Hepatocyte (in vitro differentiated cells): Measurements from ENCODE around the gene SGCG. TPM values are rescaled to one million over a fixed set of nuclear protein-coding genes. Genes with fewer than 3 reads are reported as not detected.
A peak's percentile ranks its signal among the peaks of the same experiment; 100 is the strongest.

Experiments used
- DNase-seq: peaks from one replicate; pipeline ENCODE4 v3.0.0-alpha.2; 2016; ENCODE audit warnings: low spot score
- H2AFZ ChIP-seq: fragments of 200-600 bp; sonication (generic); 2 replicates; pipeline ENCODE4 v1.6.0; 2016; ENCODE audit warnings: antibody characterized with exemption, mild to moderate bottlenecking
- H3K27ac ChIP-seq: fragments of 200-600 bp; sonication (generic); 2 replicates; pipeline ENCODE4 v1.5.1; 2016; ENCODE audit warnings: mild to moderate bottlenecking
- H3K27me3 ChIP-seq: fragments of 200-600 bp; sonication (generic); 2 replicates; pipeline ENCODE4 v1.6.1; 2016
- H3K36me3 ChIP-seq: fragments of 200-600 bp; sonication (generic); replicated peaks from 2 replicates; pipeline ENCODE4 v1.5.1; 2016; ENCODE audit warnings: low read depth; ENCODE audit not compliant: insufficient read depth
- H3K4me1 ChIP-seq: fragments of 200-600 bp; sonication (generic); 2 replicates; pipeline ENCODE4 v1.5.1; 2016; ENCODE audit warnings: mild to moderate bottlenecking, moderate library complexity; ENCODE audit not compliant: insufficient read depth
- H3K4me2 ChIP-seq: fragments of 200-600 bp; sonication (generic); 2 replicates; pipeline ENCODE4 v1.6.0; 2016
- H3K4me3 ChIP-seq: fragments of 200-600 bp; sonication (generic); 2 replicates; pipeline ENCODE4 v1.5.1; 2016; ENCODE audit warnings: mild to moderate bottlenecking
- H3K79me2 ChIP-seq: fragments of 200-600 bp; sonication (generic); 2 replicates; pipeline ENCODE4 v1.6.0; 2017; ENCODE audit warnings: mild to moderate bottlenecking
- H3K9me2 ChIP-seq: fragments of 200-600 bp; sonication (generic); replicated peaks from 2 replicates; pipeline ENCODE4 v1.6.0; 2017; ENCODE audit warnings: mild to moderate bottlenecking; ENCODE audit not compliant: insufficient read depth
- H3K9me3 ChIP-seq: fragments of 200-600 bp; sonication (generic); 2 replicates; pipeline ENCODE4 v1.5.1; 2016; ENCODE audit warnings: low read depth, mild to moderate bottlenecking
- H4K20me1 ChIP-seq: fragments of 200-600 bp; sonication (generic); 2 replicates; pipeline ENCODE4 v1.6.0; 2016; ENCODE audit warnings: mild to moderate bottlenecking; ENCODE audit not compliant: insufficient read depth, poor library complexity, severe bottlenecking
- EZH2 ChIP-seq: fragments of 200-600 bp; sonication (generic); IDR thresholded peaks from 2 replicates; pipeline ENCODE4 v1.6.1; 2016; ENCODE audit warnings: antibody characterized with exemption, mild to moderate bottlenecking, borderline replicate concordance
- EZH2phosphoT487 ChIP-seq: fragments of 200-600 bp; sonication (generic); IDR thresholded peaks from one replicate; pipeline ENCODE4 v1.6.1; 2018; ENCODE audit warnings: antibody characterized with exemption, mild to moderate bottlenecking, low read depth, moderate library complexity; ENCODE audit not compliant: unreplicated experiment, severe bottlenecking
- WGBS: methylation state at CpG from one replicate; pipeline ENCODE4 v1.1.6; 2016; ENCODE audit warnings: low lambda C conversion rate; ENCODE audit errors: missing lambda C conversion rate; 5-methylcytosine and 5-hydroxymethylcytosine counted together
- polyA plus RNA-seq: library from polyadenylated mRNA; unstranded; fragments of >200 nt; fragmentation: Nextera tagmentation; extraction: Ambion mirVana; gene quantifications from 2 replicates; pipeline ENCODE4 v1.2.1, GENCODE V29; 2016
- total RNA-seq: library from RNA; depleted of rRNA; stranded (reverse); fragments of >200 nt; gene quantifications from 2 replicates; pipeline ENCODE4 v1.2.3, GENCODE V29; 2014
- TF ChIP-seq, protein P1 (sequence below): fragments of 200-600 bp; sonication (generic); IDR thresholded peaks from 2 replicates; pipeline ENCODE4 v1.5.1; 2016; ENCODE audit warnings: antibody characterized with exemption, mild to moderate bottlenecking; ENCODE audit not compliant: poor library complexity

Gene SGCG
- total and polyA plus RNA-seq, 2 experiments from 2014 or later: 2.7 to 3.1 TPM

DNA sequence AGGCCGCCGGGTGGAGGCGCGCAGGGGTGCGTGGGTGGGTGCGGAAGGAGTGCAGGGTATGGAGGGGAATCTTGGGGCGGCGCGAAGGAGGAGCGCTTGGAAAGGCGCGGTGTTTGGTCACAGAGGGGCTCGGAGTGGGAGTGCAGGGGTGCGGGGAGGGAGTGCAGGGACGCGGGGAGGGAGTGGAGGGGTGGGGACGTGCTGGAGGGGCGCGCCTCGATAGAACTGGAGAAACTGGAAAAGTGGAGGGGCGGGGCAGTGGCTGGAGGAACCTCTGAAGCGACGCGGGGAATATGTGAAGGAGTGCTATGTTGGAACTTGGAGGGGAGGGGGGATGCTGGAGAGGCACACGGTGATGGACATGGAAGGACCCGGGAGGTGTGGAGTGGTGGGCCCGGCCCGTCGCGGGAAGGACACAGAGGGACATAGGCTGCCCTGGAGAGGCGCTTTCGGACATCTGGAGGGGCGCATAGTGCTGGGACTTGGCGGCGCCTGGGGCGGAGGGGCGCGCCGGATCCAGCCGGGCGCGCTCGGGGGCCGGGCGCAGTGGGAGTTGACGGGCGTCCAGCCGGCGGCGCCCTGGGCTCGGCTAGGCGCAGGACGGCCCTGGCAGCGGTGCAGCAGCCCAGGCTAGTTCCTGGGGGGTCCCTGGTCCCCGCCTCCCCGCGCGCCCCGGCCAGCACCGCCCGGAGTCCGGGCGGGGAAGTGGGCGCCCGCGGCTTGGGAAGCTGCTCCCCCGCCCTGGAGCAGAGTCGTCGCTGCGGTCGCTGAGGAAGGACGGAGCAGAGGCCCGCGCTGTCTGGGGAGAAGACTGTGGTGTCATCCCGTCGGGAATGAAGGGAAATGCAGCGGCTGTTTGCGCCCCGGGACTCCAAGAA, 20.8 kb upstream of the SGCG start:
- 1% methylated on average over 30 of the region's 79 CpGs for WGBS
- H3K27me3 ChIP-seq: no peaks in the 10 kb centered on the region
- H3K79me2 ChIP-seq: no peaks in the 10 kb centered on the region
- H2AFZ ChIP-seq: peak overlapping the region; percentile 86
- H3K4me2 ChIP-seq: peak overlapping the region; percentile 87
- H3K4me1 ChIP-seq: no peaks in the 10 kb centered on the region
- peak; percentile 58 for DNase-seq
- no peak for TF ChIP-seq EZH2phosphoT487
- TF ChIP-seq EZH2: no peak
- TF ChIP-seq, protein P1, sequence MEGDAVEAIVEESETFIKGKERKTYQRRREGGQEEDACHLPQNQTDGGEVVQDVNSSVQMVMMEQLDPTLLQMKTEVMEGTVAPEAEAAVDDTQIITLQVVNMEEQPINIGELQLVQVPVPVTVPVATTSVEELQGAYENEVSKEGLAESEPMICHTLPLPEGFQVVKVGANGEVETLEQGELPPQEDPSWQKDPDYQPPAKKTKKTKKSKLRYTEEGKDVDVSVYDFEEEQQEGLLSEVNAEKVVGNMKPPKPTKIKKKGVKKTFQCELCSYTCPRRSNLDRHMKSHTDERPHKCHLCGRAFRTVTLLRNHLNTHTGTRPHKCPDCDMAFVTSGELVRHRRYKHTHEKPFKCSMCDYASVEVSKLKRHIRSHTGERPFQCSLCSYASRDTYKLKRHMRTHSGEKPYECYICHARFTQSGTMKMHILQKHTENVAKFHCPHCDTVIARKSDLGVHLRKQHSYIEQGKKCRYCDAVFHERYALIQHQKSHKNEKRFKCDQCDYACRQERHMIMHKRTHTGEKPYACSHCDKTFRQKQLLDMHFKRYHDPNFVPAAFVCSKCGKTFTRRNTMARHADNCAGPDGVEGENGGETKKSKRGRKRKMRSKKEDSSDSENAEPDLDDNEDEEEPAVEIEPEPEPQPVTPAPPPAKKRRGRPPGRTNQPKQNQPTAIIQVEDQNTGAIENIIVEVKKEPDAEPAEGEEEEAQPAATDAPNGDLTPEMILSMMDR: no peak
- no peaks in the 10 kb centered on the region for H3K9me2 ChIP-seq
- no peaks in the 10 kb centered on the region for H3K36me3 ChIP-seq
- no peaks in the 10 kb centered on the region for H3K9me3 ChIP-seq
- H4K20me1 ChIP-seq: no peaks in the 10 kb centered on the region
- H3K4me3 ChIP-seq: peak overlapping the region; percentile 55
- peak overlapping the region; percentile 21 for H3K27ac ChIP-seq

DNA sequence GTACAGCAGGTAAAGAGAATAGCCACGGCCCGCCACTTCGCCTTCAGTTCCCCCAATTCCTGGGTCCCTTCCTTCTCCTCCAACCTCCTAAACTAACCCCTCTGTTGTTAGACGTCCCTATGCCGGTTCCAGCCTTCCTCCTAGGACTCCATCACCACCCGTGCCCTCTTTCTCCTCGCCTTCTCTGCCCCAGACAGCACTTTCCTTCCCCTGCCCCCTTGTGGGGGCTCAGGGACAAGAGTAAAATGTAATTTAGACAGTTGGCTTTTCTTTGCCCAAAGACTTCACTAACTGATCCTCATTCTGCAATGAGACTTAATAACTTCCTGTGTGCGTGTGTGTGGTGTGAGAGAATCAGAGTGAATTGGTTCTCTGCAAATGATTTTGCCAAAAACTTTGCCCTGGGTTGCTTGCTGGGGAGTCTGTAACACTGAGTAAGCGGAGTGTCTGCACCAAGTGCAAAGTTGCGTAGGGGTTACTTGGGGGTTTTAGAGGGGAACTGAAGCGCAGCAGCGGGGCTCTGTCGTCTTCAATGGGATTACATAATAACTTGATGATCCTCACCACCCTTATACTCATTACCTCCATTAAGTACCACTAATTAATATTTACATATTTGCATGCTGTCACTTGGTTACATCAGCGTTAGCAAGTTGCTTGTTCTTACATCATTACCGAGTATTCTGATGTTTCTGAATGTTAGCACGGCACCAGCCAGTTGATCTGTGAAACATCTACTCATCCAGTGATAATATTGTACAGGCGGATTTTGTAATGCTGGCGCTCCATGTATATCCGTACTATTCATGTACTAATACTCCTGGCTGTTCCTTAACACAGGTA, 19.9 kb upstream of the SGCG start:
- peak overlapping the region; percentile 87 for H3K4me2 ChIP-seq
- no peaks in the 10 kb centered on the region for H3K9me3 ChIP-seq
- no peaks in the 10 kb centered on the region for H3K4me1 ChIP-seq
- H3K27me3 ChIP-seq: no peaks in the 10 kb centered on the region
- peak overlapping the region; percentile 55 for H3K4me3 ChIP-seq
- H4K20me1 ChIP-seq: no peaks in the 10 kb centered on the region
- H2AFZ ChIP-seq: peak overlapping the region; percentile 86
- H3K9me2 ChIP-seq: no peaks in the 10 kb centered on the region
- 25% methylated on average over 19 of the region's 19 CpGs for whole genome bisulfite sequencing
- TF ChIP-seq, protein P1: no peak
- no peak for TF ChIP-seq EZH2
- no peak for TF ChIP-seq EZH2phosphoT487
- no peaks in the 10 kb centered on the region for H3K36me3 ChIP-seq
- H3K27ac ChIP-seq: no peak overlapping the region
- no peaks in the 10 kb centered on the region for H3K79me2 ChIP-seq
- no peak for DNase-seq

DNA sequence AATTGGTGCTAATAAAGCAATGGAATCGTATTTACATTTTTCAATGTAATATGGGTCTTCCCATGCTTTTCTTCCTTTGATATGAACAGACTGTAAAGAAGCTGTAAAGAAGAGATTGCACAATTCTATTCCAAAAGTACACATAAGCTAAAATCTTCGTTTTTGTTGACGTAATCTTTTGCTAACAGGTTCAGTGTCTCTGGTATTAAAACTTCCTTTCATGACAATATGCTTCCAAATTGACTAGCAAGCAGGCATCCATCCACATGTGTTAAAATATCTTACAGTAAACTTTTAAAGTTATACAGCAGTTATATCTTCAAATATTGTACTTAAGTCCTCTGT, 19.3 kb upstream of the SGCG start:
- Histone ChIP-seq H3K9me2 (no peaks in the 10 kb centered on the region), H3K36me3 (no peaks in the 10 kb centered on the region), H3K27ac (no peak overlapping the region), H4K20me1 (no peaks in the 10 kb centered on the region), H3K9me3 (no peaks in the 10 kb centered on the region), H3K79me2 (no peaks in the 10 kb centered on the region), H3K4me1 (no peaks in the 10 kb centered on the region), H3K4me2 (peak overlapping the region; percentile 87), H2AFZ (peak overlapping the region; percentile 86), H3K4me3 (no peak overlapping the region), H3K27me3 (no peaks in the 10 kb centered on the region)
- 58% methylated on average over 3 of the region's 3 CpGs for WGBS
- no peak for DNase-seq
- TF ChIP-seq, protein P1: no peak
- TF ChIP-seq EZH2phosphoT487 (no peak), EZH2 (no peak)
